Suppressor macrophage (primary cell): ENCODE data around the gene SORBS2.
"Not testable (repeated sequence)": the region's sequence is repeated elsewhere in the genome, so short reads cannot be mapped to it uniquely, and the experiment has no call there.

Experiments
- DNase-seq, 4 experiments: peaks; one replicate each; pipeline ENCODE4 v3.0.0-alpha.2; 2020 to 2022

The SORBS2 gene

GRCh38 chr4:185580699-185581098, 231.3 kb downstream of the SORBS2 start:
- DNase-seq: no peak

GRCh38 chr4:185578284-185578683, 233.7 kb downstream of the SORBS2 start:
- no peak for DNase-seq

- no peak for DNase-seq
Measured at GRCh38 chr4:185576962-185577950, 234.7 kb downstream of the SORBS2 start.

- DNase-seq: no peak
Measured at GRCh38 chr4:185576314-185576961, 235.6 kb downstream of the SORBS2 start.

- no peak for DNase-seq
Measured at GRCh38 chr4:185573651-185574199, 238.3 kb downstream of the SORBS2 start.

- no peak for DNase-seq
Measured at GRCh38 chr4:185570727-185571126, 241.3 kb downstream of the SORBS2 start.

- no peak for DNase-seq
Measured at GRCh38 chr4:185567381-185568376, 244.3 kb downstream of the SORBS2 start.

- no peak for DNase-seq
Measured at GRCh38 chr4:185566972-185567371, 245.0 kb downstream of the SORBS2 start.

- DNase-seq: no peak
Measured at GRCh38 chr4:185566425-185566824, 245.6 kb downstream of the SORBS2 start.

- no peak for DNase-seq
Measured at GRCh38 chr4:185565696-185566095, 246.3 kb downstream of the SORBS2 start.

- DNase-seq: no peak
Measured at GRCh38 chr4:185564349-185564748, 247.6 kb downstream of the SORBS2 start.

GRCh38 chr4:185562531-185562930, 249.5 kb downstream of the SORBS2 start:
- DNase-seq: no peak

- DNase-seq: no peak
Measured at GRCh38 chr4:185560316-185560715, 251.7 kb downstream of the SORBS2 start.

- DNase-seq: no peak
Measured at GRCh38 chr4:185559915-185560281, 252.1 kb downstream of the SORBS2 start.

GRCh38 chr4:185559251-185559914, 252.6 kb downstream of the SORBS2 start:
- DNase-seq: not testable (repeated sequence)

GRCh38 chr4:185554365-185555126, 257.4 kb downstream of the SORBS2 start:
- DNase-seq: no peak

- no peak for DNase-seq
Measured at GRCh38 chr4:185552254-185552653, 259.7 kb downstream of the SORBS2 start.

- DNase-seq: no peak
Measured at GRCh38 chr4:185550933-185551332, 261.1 kb downstream of the SORBS2 start.

GRCh38 chr4:185549095-185549639, 262.8 kb downstream of the SORBS2 start:
- DNase-seq: peak in 1 of 4 experiments; percentile 2

GRCh38 chr4:185548587-185548986, 263.4 kb downstream of the SORBS2 start:
- no peak for DNase-seq

GRCh38 chr4:185546335-185546734, 265.7 kb downstream of the SORBS2 start:
- no peak for DNase-seq
